ENCODE measurements around the gene LEAP2. TPM values are rescaled to one million over a fixed set of nuclear protein-coding genes. Genes with fewer than 3 reads are reported as not detected.

The LEAP2 gene
- total and polyA plus RNA-seq, 10 of the 15 experiments (the other 5 are each of a cell fraction or from before 2014, with no cell fraction given), result 1.9 to 8.8 (median 2.3) TPM

GRCh38 chr5:132827943-132828673 is 45.4 kb upstream of the LEAP2 start:
- ChIA-PET RAD21 (ENCODE audit: unreplicated experiment) (interaction anchor here (1.2 to 2.4 kb wide), 6 partner anchors 8 to 442 kb away, joined by 3 to 13 read pairs (median 4); no protein-coding TSS in a partner anchor), SMC1A (ENCODE audit: uncharacterized antibody, unreplicated experiment) (interaction anchor here (0.6 to 3.2 kb wide), 11 partner anchors 9 to 320 kb away, joined by 3 to 16 read pairs (median 4); no protein-coding TSS in a partner anchor), POLR2A (interaction anchor here (0.6 to 1.9 kb wide), 4 partner anchors 9 to 438 kb away, joined by 3 to 8 read pairs (median 6); no protein-coding TSS in a partner anchor), CTCF (interaction anchor here (0.5 to 6.0 kb wide), 15 partner anchors 8 to 322 kb away, joined by 3 to 46 read pairs (median 4); partner anchors contain the start of genes GDF9 and UQCRQ)
- H3K4me1 ChIP-seq (ENCODE audit: control insufficient read depth, insufficient read depth, low read length), result no peaks in the 10 kb centered on the region; the same call in 1 of the 2 replicates
- H3K79me2 ChIP-seq (ENCODE audit: control insufficient read depth, insufficient read depth, low read length), result no peaks in the 10 kb centered on the region
- in situ Hi-C loops (cut with MboI), result loop anchor here (10.0 kb wide), 1 partner anchor 303 kb away; no protein-coding TSS in a partner anchor
- no peaks in the 10 kb centered on the region for H3K36me3 ChIP-seq (ENCODE audit: control insufficient read depth in 2 of 2, insufficient read depth in 2 of 2, low read length in 1 of 2)
- H3K27me3 ChIP-seq (replicated peaks in 1 of 2; ENCODE audit: control insufficient read depth in 2 of 2, insufficient read depth in 2 of 2, low read length in 1 of 2), result peaks cover 0 to 2% of the 10 kb centered on the region in 2 experiments; a peak in 2 of 4 replicates
- TF ChIP-seq CHD2 (IDR thresholded peaks at IDR 0.05; ENCODE audit: borderline replicate concordance, low read depth, low read length), result no peak
- TF ChIP-seq SP1 (IDR thresholded peaks at IDR 0.05; ENCODE audit: low read depth, low read length), result no peak
- TF ChIP-seq MYB (IDR thresholded peaks at IDR 0.05; ENCODE audit: borderline replicate concordance, low read depth, low read length), result no peak
- no peak for TF ChIP-seq ZNF592 (IDR thresholded peaks at IDR 0.05)
- TF ChIP-seq STAT1 (conservative IDR thresholded peaks at IDR 0.05), result no peak
- FAIRE-seq (no peak), DNase-seq (ENCODE audit: low read depth, low spot score) (no peak), ATAC-seq (no peak)
- intact Hi-C loops (cut with micrococcal nuclease; ENCODE audit: unreplicated experiment), result no loop called here
- H3K9ac ChIP-seq (ENCODE audit: control insufficient read depth, insufficient read depth, low read length), result no peak overlapping the region
- H3K9me3 ChIP-seq (replicated peaks; ENCODE audit: control insufficient read depth, insufficient read depth, low read length), result no peaks in the 10 kb centered on the region
- BruUV-seq (replicated peaks), result no TSS peak
- WGBS (ENCODE audit: insufficient coverage, insufficient replicate concordance, low lambda C conversion rate, missing lambda C conversion rate), result 79% methylated on average over 4 of the region's 4 CpGs
- H3K27ac ChIP-seq (ENCODE audit: control insufficient read depth, insufficient read depth), result no peak overlapping the region
- H2AFZ ChIP-seq (ENCODE audit: control insufficient read depth, low read depth, low read length), result no peak overlapping the region
- H4K20me1 ChIP-seq (ENCODE audit: control insufficient read depth, insufficient read depth), result no peaks in the 10 kb centered on the region
- no peak overlapping the region for H3K4me3 ChIP-seq
- no peak overlapping the region for H3K4me2 ChIP-seq (ENCODE audit: control insufficient read depth, insufficient read depth)

Measured in GM12878 (cell line).